Keratinocyte (primary cell): ENCODE data around the gene SLC34A3. TPM values are rescaled to one million over a fixed set of nuclear protein-coding genes. Genes with fewer than 3 reads are reported as not detected.
"Not testable (repeated sequence)": the region's sequence is repeated elsewhere in the genome, so short reads cannot be mapped to it uniquely, and the experiment has no call there.

Experiments
- DNase-seq: peaks from one replicate; pipeline ENCODE4 v3.0.0-alpha.2; 2011; ENCODE audit warnings: low read depth, missing footprints, low spot score
- FAIRE-seq: peaks from 2 replicates; lab custom pipeline; 2011; peaks lifted over from hg19 to GRCh38; lab: Jason Lieb, UNC
- H2AFZ ChIP-seq: 2 replicates; pipeline ENCODE4 v1.6.0; 2012; ENCODE audit warnings: low read length, control low read depth, inconsistent platforms; ENCODE audit not compliant: control insufficient read depth
- H3K27ac ChIP-seq: 2 replicates; pipeline ENCODE4 v1.5.1; 2011; ENCODE audit warnings: low read length; ENCODE audit not compliant: control insufficient read depth, insufficient read depth
- H3K27me3 ChIP-seq: 3 replicates; pipeline ENCODE4 v1.6.0; 2011; ENCODE audit warnings: low read length; ENCODE audit not compliant: control insufficient read depth, insufficient read depth; ENCODE audit errors: extremely low read depth
- H3K36me3 ChIP-seq, 2 experiments: 2 replicates in 1 of 2; 3 replicates in 1 of 2; pipeline ENCODE4 v1.5.1; 2011; ENCODE audit warnings: low read length in 2 of 2, mild to moderate bottlenecking in 1 of 2; ENCODE audit not compliant: control insufficient read depth in 2 of 2, insufficient read depth in 2 of 2; ENCODE audit errors: extremely low read depth in 1 of 2
- H3K4me1 ChIP-seq: 3 replicates; pipeline ENCODE4 v1.5.1; 2011; ENCODE audit warnings: low read length; ENCODE audit not compliant: control insufficient read depth, insufficient read depth; ENCODE audit errors: extremely low read depth
- H3K4me2 ChIP-seq: 3 replicates; pipeline ENCODE4 v1.6.0; 2011; ENCODE audit warnings: low read depth, low read length; ENCODE audit not compliant: control insufficient read depth, insufficient read depth; ENCODE audit errors: extremely low read depth
- H3K4me3 ChIP-seq, 3 experiments: fragments of 200-600 bp in 1 of 3; sonication (generic) in 1 of 3; 2 replicates in 2 of 3; 3 replicates in 1 of 3; pipeline ENCODE4 v1.5.1; 2011 to 2016; ENCODE audit warnings: low read length in 3 of 3, mild to moderate bottlenecking in 3 of 3, control low read depth in 2 of 3, inconsistent platforms in 1 of 3, low read depth in 1 of 3, mixed read lengths in 1 of 3, mixed run types in 1 of 3, moderate library complexity in 1 of 3; ENCODE audit not compliant: control insufficient read depth in 2 of 3, insufficient read depth in 2 of 3; ENCODE audit errors: extremely low read depth in 1 of 3
- H3K79me2 ChIP-seq: 2 replicates; pipeline ENCODE4 v1.6.0; 2012; ENCODE audit warnings: low read length; ENCODE audit not compliant: control insufficient read depth, insufficient read depth
- H3K9ac ChIP-seq: 3 replicates; pipeline ENCODE4 v1.6.0; 2011; ENCODE audit warnings: low read length; ENCODE audit not compliant: control insufficient read depth, insufficient read depth; ENCODE audit errors: extremely low read depth
- H3K9me1 ChIP-seq: 3 replicates; pipeline ENCODE4 v1.6.0; 2011; ENCODE audit warnings: low read length; ENCODE audit not compliant: control insufficient read depth, insufficient read depth; ENCODE audit errors: extremely low read depth
- H3K9me3 ChIP-seq: 2 replicates; pipeline ENCODE4 v1.5.1; 2012; ENCODE audit warnings: low read depth, low read length; ENCODE audit not compliant: control insufficient read depth
- H4K20me1 ChIP-seq: 3 replicates; pipeline ENCODE4 v1.6.0; 2011; ENCODE audit warnings: low read length; ENCODE audit not compliant: control insufficient read depth, insufficient read depth; ENCODE audit errors: extremely low read depth
- CTCF ChIP-seq, 3 experiments: IDR thresholded peaks in 1 of 3; conservative IDR thresholded peaks in 1 of 3; optimal IDR thresholded peaks in 1 of 3; 2 replicates in 2 of 3; 3 replicates in 1 of 3; pipeline versions ENCODE3 to v1.5.1; 2011; ENCODE audit warnings: low read length in 3 of 3, mild to moderate bottlenecking in 3 of 3, moderate library complexity in 2 of 3, control low read depth in 1 of 3, inconsistent platforms in 1 of 3; ENCODE audit not compliant: insufficient read depth in 2 of 3; ENCODE audit errors: extremely low read depth in 1 of 3
- EZH2 ChIP-seq: IDR thresholded peaks from one replicate; pipeline ENCODE4 v1.6.1; 2012; ENCODE audit warnings: inconsistent platforms, mild to moderate bottlenecking, low read length, moderate library complexity
- dilution Hi-C: fragments of 300-500 bp; cut with MboI; formaldehyde crosslinking; loops from one replicate; pipeline ENCODE4 v1.7.0; 2020; ENCODE audit warnings: low sequenced_read_pairs; ENCODE audit not compliant: extremely low pct_ligation_motif_present
- polyA plus RNA-seq, 5 experiments: library from polyadenylated mRNA; depleted of rRNA in 3 of 5; stranded (reverse) in 3 of 5; stranded (forward) in 1 of 5; unstranded in 1 of 5; fragments of >200 nt; gene quantifications; 1 replicate in 1 of 5; 2 replicates in 3 of 5; 3 replicates in 1 of 5; pipeline versions ENCODE4 v1.2.1 to v1.2.3, GENCODE V29; 2011 to 2012; ENCODE audit warnings: missing spikeins in 2 of 5, low read depth in 1 of 5, low replicate concordance in 1 of 5

Gene SLC34A3
- polyA plus RNA-seq, 1 donor (not counting 4 experiments of a cell fraction or from before 2014, with no cell fraction given) = not detected

- Histone ChIP-seq H3K79me2 (peaks cover 14% of the 10 kb centered on the region), H2AFZ (no peak overlapping the region), H3K4me1 (no peaks in the 10 kb centered on the region), H3K4me3 (no peak overlapping the region), H4K20me1 (peaks cover 4% of the 10 kb centered on the region), H3K27me3 (peaks cover 12% of the 10 kb centered on the region), H3K9ac (no peak overlapping the region), H3K9me1 (no peaks in the 10 kb centered on the region), H3K36me3 (peaks cover 1 to 8% of the 10 kb centered on the region in 2 experiments), H3K9me3 (no peaks in the 10 kb centered on the region), H3K27ac (no peak overlapping the region), H3K4me2 (no peak overlapping the region)
- TF ChIP-seq CTCF (optimal IDR thresholded peaks at IDR 0.05 in 1 of 3, IDR thresholded peaks at IDR 0.05 in 1 of 3, conservative IDR thresholded peaks at IDR 0.05 in 1 of 3; ENCODE audit: extremely low read depth in 1 of 3, insufficient read depth in 2 of 3, low read length in 3 of 3) (no peak), EZH2 (no peak)
- FAIRE-seq = no peak
- dilution Hi-C loops = no loop called here
- DNase-seq = no peak
Measured at GRCh38 chr9:137236936-137237421, 6.3 kb downstream of the SLC34A3 start.

- Histone ChIP-seq H3K9me3 (no peaks in the 10 kb centered on the region), H3K79me2 (peaks cover 24% of the 10 kb centered on the region), H4K20me1 (peaks cover 15% of the 10 kb centered on the region), H3K9ac (no peak overlapping the region), H3K4me2 (no peak overlapping the region), H3K9me1 (no peaks in the 10 kb centered on the region), H3K27ac (no peak overlapping the region), H3K4me1 (peaks cover 7% of the 10 kb centered on the region), H3K4me3 (no peak overlapping the region), H3K36me3 (peaks cover 8 to 15% of the 10 kb centered on the region in 2 experiments), H3K27me3 (peaks cover 9% of the 10 kb centered on the region), H2AFZ (no peak overlapping the region)
- FAIRE-seq = no peak
- no peak for TF ChIP-seq CTCF (optimal IDR thresholded peaks at IDR 0.05 in 1 of 3, IDR thresholded peaks at IDR 0.05 in 1 of 3, conservative IDR thresholded peaks at IDR 0.05 in 1 of 3; ENCODE audit: extremely low read depth in 1 of 3, insufficient read depth in 2 of 3, low read length in 3 of 3)
- TF ChIP-seq EZH2 = no peak
- no peak for DNase-seq
- dilution Hi-C loops = no loop called here
Measured at GRCh38 chr9:137237759-137238726, 7.3 kb downstream of the SLC34A3 start.

- H3K9me1 ChIP-seq, DNase-seq, H3K9me3 ChIP-seq, dilution Hi-C loops, H3K27me3 ChIP-seq, H2AFZ ChIP-seq, FAIRE-seq: not testable (repeated sequence)
- Histone ChIP-seq H3K27ac (peak overlapping the region; percentile 90), H4K20me1 (peaks cover 28% of the 10 kb centered on the region), H3K9ac (peak overlapping the region; percentile 92), H3K79me2 (peaks cover 33% of the 10 kb centered on the region), H3K36me3 (peaks cover 11 to 26% of the 10 kb centered on the region in 2 experiments), H3K4me1 (peaks cover 24% of the 10 kb centered on the region), H3K4me3 (peak overlapping the region; percentile 77 to 85 (median 80)), H3K4me2 (peak overlapping the region; percentile 82)
Measured at GRCh38 chr9:137239541-137240200, 9.0 kb downstream of the SLC34A3 start.
